Activated CD4-positive, alpha-beta memory T cell treated with anti-CD3 and anti-CD28 coated beads for 36 hours (primary cell): ENCODE measurements around the gene LGI2. TPM values are rescaled to one million over a fixed set of nuclear protein-coding genes. Genes with fewer than 3 reads are reported as not detected.
"Not testable (repeated sequence)": the region's sequence is repeated elsewhere in the genome, so short reads cannot be mapped to it uniquely, and the experiment has no call there.

ENCODE experiments used
- CTCF ChIA-PET: fragments of 350-600 bp; sonication (Branson Sonifier 250); formaldehyde crosslinking; loops from one replicate; lab custom pipeline; 2021; ENCODE audit warnings: antibody characterized with exemption, inconsistent platforms; lab: Charles Lee
- POLR2A ChIA-PET: fragments of 350-600 bp; sonication (Branson Sonifier 250); formaldehyde crosslinking; loops from one replicate; lab custom pipeline; 2021; ENCODE audit warnings: antibody characterized with exemption; lab: Charles Lee
- DNase-seq: peaks from one replicate; pipeline ENCODE4 v3.0.0-alpha.2; 2020
- H3K27ac Mint-ChIP-seq: one replicate; pipeline ENCODE4 v1.8.0; 2021; ENCODE audit warnings: mixed read lengths
- H3K27me3 Mint-ChIP-seq: one replicate; pipeline ENCODE4 v1.8.0; 2021; ENCODE audit warnings: mixed read lengths
- H3K36me3 Mint-ChIP-seq: one replicate; pipeline ENCODE4 v1.8.0; 2021; ENCODE audit warnings: mixed read lengths
- H3K4me1 Mint-ChIP-seq: one replicate; pipeline ENCODE4 v1.8.0; 2021; ENCODE audit warnings: low read depth, mixed read lengths
- H3K4me3 Mint-ChIP-seq: one replicate; pipeline ENCODE4 v1.8.0; 2021; ENCODE audit warnings: mild to moderate bottlenecking, mixed read lengths
- H3K9me3 Mint-ChIP-seq: one replicate; pipeline ENCODE4 v1.8.0; 2021; ENCODE audit warnings: mixed read lengths
- intact Hi-C: fragments of 100-400 bp; cut with micrococcal nuclease; formaldehyde crosslinking; loops from one replicate; pipeline ENCODE4 v1.15.1; 2023
- total RNA-seq, 2 experiments: library from RNA; stranded (reverse); gene quantifications; one replicate each; pipeline ENCODE4 v1.2.3, GENCODE V29; 2021

The LGI2 gene
- total RNA-seq, 2 experiments from 2014 or later: not detected

GRCh38 chr4:25063116-25063515 lies 32.4 kb upstream of the LGI2 start:
- no peak for DNase-seq
- intact Hi-C loops: no loop called here
- CTCF ChIA-PET: no interaction called here
- Mint-ChIP-seq H3K36me3 (no peaks in the 10 kb centered on the region), H3K9me3 (no peaks in the 10 kb centered on the region), H3K4me3 (no peak overlapping the region), H3K27ac (no peak overlapping the region), H3K27me3 (peaks cover 10% of the 10 kb centered on the region), H3K4me1 (no peaks in the 10 kb centered on the region)
- POLR2A ChIA-PET: no interaction called here

- Mint-ChIP-seq H3K4me3 (no peak overlapping the region), H3K9me3 (no peaks in the 10 kb centered on the region), H3K4me1 (no peaks in the 10 kb centered on the region), H3K27ac (no peak overlapping the region), H3K36me3 (no peaks in the 10 kb centered on the region), H3K27me3 (peaks cover 8% of the 10 kb centered on the region)
- no peak for DNase-seq
- CTCF ChIA-PET: no interaction called here
- POLR2A ChIA-PET: no interaction called here
- intact Hi-C loops: no loop called here
Observed at GRCh38 chr4:25062098-25062497, 31.4 kb upstream of the LGI2 start.

GRCh38 chr4:25061602-25062001 lies 30.9 kb upstream of the LGI2 start:
- intact Hi-C loops: no loop called here
- Mint-ChIP-seq H3K27me3 (peaks cover 8% of the 10 kb centered on the region), H3K4me3 (no peak overlapping the region), H3K36me3 (no peaks in the 10 kb centered on the region), H3K9me3 (no peaks in the 10 kb centered on the region), H3K4me1 (no peaks in the 10 kb centered on the region), H3K27ac (no peak overlapping the region)
- ChIA-PET CTCF (no interaction called here), POLR2A (no interaction called here)
- no peak for DNase-seq

GRCh38 chr4:25060963-25061340 lies 30.2 kb upstream of the LGI2 start:
- CTCF ChIA-PET: no interaction called here
- Mint-ChIP-seq H3K36me3 (no peaks in the 10 kb centered on the region), H3K4me3 (no peak overlapping the region), H3K9me3 (no peaks in the 10 kb centered on the region), H3K27ac (no peak overlapping the region), H3K4me1 (no peaks in the 10 kb centered on the region), H3K27me3 (peaks cover 10% of the 10 kb centered on the region)
- no peak for DNase-seq
- POLR2A ChIA-PET: no interaction called here
- intact Hi-C loops: no loop called here

GRCh38 chr4:25060241-25060962 lies 29.7 kb upstream of the LGI2 start:
- Mint-ChIP-seq H3K9me3 (no peaks in the 10 kb centered on the region), H3K4me1 (no peaks in the 10 kb centered on the region), H3K4me3 (no peak overlapping the region), H3K27ac (no peak overlapping the region), H3K27me3 (peaks cover 10% of the 10 kb centered on the region), H3K36me3 (no peaks in the 10 kb centered on the region)
- no peak for DNase-seq
- ChIA-PET CTCF (no interaction called here), POLR2A (no interaction called here)
- intact Hi-C loops: no loop called here

- ChIA-PET CTCF (interaction anchor here (1.3 kb wide), 1 partner anchor 14 kb away, joined by 3 read pairs; no protein-coding TSS in a partner anchor), POLR2A (no interaction called here)
- no peaks in the 10 kb centered on the region for H3K4me1 Mint-ChIP-seq
- H3K4me3 Mint-ChIP-seq: no peak overlapping the region
- no peak for DNase-seq
- intact Hi-C loops: no loop called here
- H3K27ac Mint-ChIP-seq: no peak overlapping the region
- H3K9me3 Mint-ChIP-seq: no peaks in the 10 kb centered on the region
- H3K27me3 Mint-ChIP-seq: peaks cover 10% of the 10 kb centered on the region
- no peaks in the 10 kb centered on the region for H3K36me3 Mint-ChIP-seq
Observed at GRCh38 chr4:25059791-25060190, 29.0 kb upstream of the LGI2 start.

- intact Hi-C loops: no loop called here
- Mint-ChIP-seq H3K9me3 (no peaks in the 10 kb centered on the region), H3K4me3 (no peak overlapping the region), H3K4me1 (no peaks in the 10 kb centered on the region), H3K27ac (no peak overlapping the region), H3K36me3 (no peaks in the 10 kb centered on the region), H3K27me3 (peaks cover 10% of the 10 kb centered on the region)
- ChIA-PET POLR2A (no interaction called here), CTCF (interaction anchor here (1.3 kb wide), 1 partner anchor 13 kb away, joined by 3 read pairs; no protein-coding TSS in a partner anchor)
- DNase-seq: no peak
Observed at GRCh38 chr4:25058796-25059195, 28.1 kb upstream of the LGI2 start.

GRCh38 chr4:25057299-25057698 lies 26.6 kb upstream of the LGI2 start:
- ChIA-PET POLR2A (no interaction called here), CTCF (interaction anchor here (0.7 kb wide), 1 partner anchor 87 kb away, joined by 3 read pairs; no protein-coding TSS in a partner anchor)
- Mint-ChIP-seq H3K4me3 (no peak overlapping the region), H3K27ac (no peak overlapping the region), H3K27me3 (peaks cover 12% of the 10 kb centered on the region), H3K36me3 (no peaks in the 10 kb centered on the region), H3K4me1 (no peaks in the 10 kb centered on the region), H3K9me3 (no peaks in the 10 kb centered on the region)
- no peak for DNase-seq
- intact Hi-C loops: no loop called here

- CTCF ChIA-PET, H3K4me1 Mint-ChIP-seq, H3K36me3 Mint-ChIP-seq, H3K9me3 Mint-ChIP-seq, DNase-seq, H3K27ac Mint-ChIP-seq, intact Hi-C loops, POLR2A ChIA-PET, H3K4me3 Mint-ChIP-seq, H3K27me3 Mint-ChIP-seq: not testable (repeated sequence)
Observed at GRCh38 chr4:25052037-25052436, 21.3 kb upstream of the LGI2 start.

- Mint-ChIP-seq H3K27me3 (peaks cover 8% of the 10 kb centered on the region), H3K4me3 (no peak overlapping the region), H3K4me1 (no peaks in the 10 kb centered on the region), H3K36me3 (no peaks in the 10 kb centered on the region), H3K27ac (no peak overlapping the region), H3K9me3 (no peaks in the 10 kb centered on the region)
- intact Hi-C loops: no loop called here
- DNase-seq: no peak
- CTCF ChIA-PET: no interaction called here
- POLR2A ChIA-PET: no interaction called here
Observed at GRCh38 chr4:25051534-25051933, 20.8 kb upstream of the LGI2 start.

- POLR2A ChIA-PET: no interaction called here
- H3K4me3 Mint-ChIP-seq: no peak overlapping the region
- CTCF ChIA-PET: no interaction called here
- DNase-seq: no peak
- H3K9me3 Mint-ChIP-seq: no peaks in the 10 kb centered on the region
- H3K27ac Mint-ChIP-seq: no peak overlapping the region
- H3K36me3 Mint-ChIP-seq: no peaks in the 10 kb centered on the region
- intact Hi-C loops: no loop called here
- peaks cover 7% of the 10 kb centered on the region for H3K27me3 Mint-ChIP-seq
- no peaks in the 10 kb centered on the region for H3K4me1 Mint-ChIP-seq
Observed at GRCh38 chr4:25050370-25051078, 19.8 kb upstream of the LGI2 start.

GRCh38 chr4:25043548-25043947 lies 12.8 kb upstream of the LGI2 start:
- Mint-ChIP-seq H3K36me3 (no peaks in the 10 kb centered on the region), H3K4me3 (no peak overlapping the region), H3K4me1 (no peaks in the 10 kb centered on the region), H3K27me3 (peaks cover 5% of the 10 kb centered on the region), H3K27ac (no peak overlapping the region), H3K9me3 (no peaks in the 10 kb centered on the region)
- CTCF ChIA-PET: no interaction called here
- DNase-seq: no peak
- POLR2A ChIA-PET: no interaction called here
- intact Hi-C loops: no loop called here

- Mint-ChIP-seq H3K27me3 (peaks cover 52% of the 10 kb centered on the region), H3K4me3 (no peak overlapping the region), H3K4me1 (peaks cover 4% of the 10 kb centered on the region), H3K36me3 (no peaks in the 10 kb centered on the region), H3K9me3 (peaks cover 9% of the 10 kb centered on the region), H3K27ac (no peak overlapping the region)
- intact Hi-C loops: no loop called here
- DNase-seq: no peak
- ChIA-PET CTCF (interaction anchor here (0.8 kb wide), 1 partner anchor 12 kb away, joined by 3 read pairs; no protein-coding TSS in a partner anchor), POLR2A (no interaction called here)
Observed at GRCh38 chr4:25033526-25033925, 2.8 kb upstream of the LGI2 start.
